GM12878 (cell line): Measurements from ENCODE around the gene VAV2. TPM values are rescaled to one million over a fixed set of nuclear protein-coding genes. Genes with fewer than 3 reads are reported as not detected.
A peak's percentile ranks its signal among the peaks of the same experiment; 100 is the strongest.

Experiments
- ATAC-seq: fragments of 200-7000 bp; cut with Tn5 transposase; 3 replicates; pipeline ENCODE4 v1.9.1; 2020; ENCODE audit warnings: mild to moderate bottlenecking, moderate library complexity
- BruUV-seq: library from RNA; stranded (reverse); fragments of 400-500 nt; replicated peaks from 2 replicates; lab custom pipeline; 2021; lab: Mats Ljungman, UMichigan
- CTCF ChIA-PET: fragments of 300-600 bp; sonication (Branson Sonifier 250); formaldehyde crosslinking; extraction: SDS; loops from one replicate; lab custom pipeline; 2021; ENCODE audit warnings: inconsistent platforms; lab: Yijun Ruan, JAX
- POLR2A ChIA-PET: fragments of 350-600 bp; formaldehyde crosslinking; extraction: SDS; loops from one replicate; lab custom pipeline; 2021; ENCODE audit warnings: inconsistent platforms; lab: Charles Lee
- RAD21 ChIA-PET: fragments of 300-600 bp; sonication (Branson Sonifier 250); formaldehyde crosslinking; loops from one replicate; lab custom pipeline; 2023; ENCODE audit warnings: antibody characterized with exemption; ENCODE audit not compliant: unreplicated experiment; lab: Charles Lee
- SMC1A ChIA-PET: fragments of 300-600 bp; sonication (Branson Sonifier 250); formaldehyde crosslinking; loops from one replicate; lab custom pipeline; 2023; ENCODE audit not compliant: unreplicated experiment, uncharacterized antibody; lab: Charles Lee
- DNase-seq: peaks from one replicate; pipeline ENCODE4 v3.0.0-alpha.2; 2011; ENCODE audit warnings: low read depth, low spot score
- FAIRE-seq: peaks from 3 replicates; lab custom pipeline; 2011; peaks lifted over from hg19 to GRCh38; lab: Jason Lieb, UNC
- H2AFZ ChIP-seq: 2 replicates; pipeline ENCODE4 v1.6.0; 2011; ENCODE audit warnings: low read depth, low read length, control low read depth; ENCODE audit not compliant: control insufficient read depth
- H3K27ac ChIP-seq: 2 replicates; pipeline ENCODE4 v1.5.1; 2011; ENCODE audit warnings: control low read depth; ENCODE audit not compliant: control insufficient read depth, insufficient read depth
- H3K27me3 ChIP-seq, 2 experiments: replicated peaks in 1 of 2; 2 replicates each; pipeline versions ENCODE4 v1.6.0 to v1.6.1; 2011; ENCODE audit warnings: low read length in 1 of 2; ENCODE audit not compliant: control insufficient read depth in 2 of 2, insufficient read depth in 2 of 2
- H3K36me3 ChIP-seq, 2 experiments: 2 replicates each; pipeline ENCODE4 v1.5.1; 2011; ENCODE audit warnings: low read length in 1 of 2; ENCODE audit not compliant: control insufficient read depth in 2 of 2, insufficient read depth in 2 of 2
- H3K4me1 ChIP-seq: 2 replicates; pipeline ENCODE4 v1.6.1; 2011; ENCODE audit warnings: mild to moderate bottlenecking, low read length, moderate library complexity, mixed read lengths; ENCODE audit not compliant: control insufficient read depth, insufficient read depth
- H3K4me2 ChIP-seq: 2 replicates; pipeline ENCODE4 v1.6.0; 2011; ENCODE audit warnings: control low read depth; ENCODE audit not compliant: control insufficient read depth, insufficient read depth
- H3K4me3 ChIP-seq: fragments of 200-600 bp; sonication (generic); 2 replicates; pipeline ENCODE4 v1.5.1; 2016
- H3K79me2 ChIP-seq: 2 replicates; pipeline ENCODE4 v1.6.0; 2011; ENCODE audit warnings: low read length; ENCODE audit not compliant: control insufficient read depth, insufficient read depth
- H3K9ac ChIP-seq: 2 replicates; pipeline ENCODE4 v1.8.0; 2011; ENCODE audit warnings: low read length, control low read depth, mixed read lengths; ENCODE audit not compliant: control insufficient read depth, insufficient read depth
- H3K9me3 ChIP-seq: replicated peaks from 3 replicates; pipeline ENCODE4 v1.5.1; 2011; ENCODE audit warnings: mild to moderate bottlenecking, low read length; ENCODE audit not compliant: control insufficient read depth, insufficient read depth
- H4K20me1 ChIP-seq: 2 replicates; pipeline ENCODE4 v1.6.0; 2011; ENCODE audit not compliant: control insufficient read depth, insufficient read depth
- BCL11A ChIP-seq: IDR thresholded peaks from 2 replicates; pipeline ENCODE4 v1.6.1; 2011; ENCODE audit warnings: low read depth, low read length
- BCL3 ChIP-seq: IDR thresholded peaks from 2 replicates; pipeline ENCODE4 v1.6.1; 2011; ENCODE audit warnings: borderline replicate concordance, low read depth, mild to moderate bottlenecking, moderate library complexity, low read length; ENCODE audit not compliant: insufficient read depth, poor library complexity, severe bottlenecking
- CEBPZ ChIP-seq: fragments of 150-350 bp; IDR thresholded peaks from 2 replicates; pipeline ENCODE4 v1.6.1; 2016; ENCODE audit warnings: low read depth, low read length
- JUNB ChIP-seq: IDR thresholded peaks from 2 replicates; pipeline ENCODE4 v1.6.1; 2016; ENCODE audit warnings: antibody characterized with exemption, mild to moderate bottlenecking
- KDM1A ChIP-seq: fragments of 200-600 bp; sonication (generic); IDR thresholded peaks from 2 replicates; pipeline ENCODE4 v1.6.1; 2016; ENCODE audit warnings: borderline replicate concordance
- LARP7 ChIP-seq: fragments of 450-650 bp; IDR thresholded peaks from 2 replicates; pipeline ENCODE4 v1.6.1; 2017; ENCODE audit warnings: mild to moderate bottlenecking
- MEF2B ChIP-seq: fragments of 450-650 bp; IDR thresholded peaks from 2 replicates; pipeline ENCODE4 v1.6.1; 2018; ENCODE audit warnings: mild to moderate bottlenecking, moderate library complexity; ENCODE audit not compliant: partially characterized antibody, poor library complexity, severe bottlenecking
- NFXL1 ChIP-seq: fragments of 450-650 bp; IDR thresholded peaks from 2 replicates; pipeline ENCODE4 v1.6.1; 2017; ENCODE audit warnings: antibody characterized with exemption, mild to moderate bottlenecking, borderline replicate concordance
- POLR2AphosphoS2 ChIP-seq: IDR thresholded peaks from 2 replicates; pipeline ENCODE4 v1.6.1; 2011; ENCODE audit warnings: low read depth, mild to moderate bottlenecking, low read length, improper control_type of control experiment, moderate library complexity
- RAD21 ChIP-seq: IDR thresholded peaks from 2 replicates; pipeline ENCODE4 v1.6.1; 2011; ENCODE audit warnings: mild to moderate bottlenecking, low read depth, low read length, moderate library complexity; ENCODE audit not compliant: insufficient read depth
- RCOR1 ChIP-seq: conservative IDR thresholded peaks from 2 replicates; pipeline ENCODE4 v1.6.1; 2012; ENCODE audit warnings: low read depth, low read length, improper control_type of control experiment
- RELB ChIP-seq: fragments of 450-650 bp; IDR thresholded peaks from 2 replicates; pipeline ENCODE4 v1.6.1; 2017; ENCODE audit warnings: low read depth, mild to moderate bottlenecking, moderate library complexity
- SKIL ChIP-seq: fragments of 450-650 bp; IDR thresholded peaks from 2 replicates; pipeline ENCODE4 v1.6.1; 2017; ENCODE audit warnings: mild to moderate bottlenecking, low read depth, inconsistent platforms; ENCODE audit not compliant: poor library complexity, severe bottlenecking
- WGBS: methylation state at CpG from one replicate; pipeline ENCODE4 v1.1.6; 2016; ENCODE audit warnings: low lambda C conversion rate; ENCODE audit not compliant: insufficient replicate concordance, insufficient coverage; ENCODE audit errors: missing lambda C conversion rate; 5-methylcytosine and 5-hydroxymethylcytosine counted together
- in situ Hi-C: fragments of 300-500 bp; cut with MboI; formaldehyde crosslinking; loops from 9 replicates; pipeline ENCODE4 v1.14.3; 2018; ENCODE audit warnings: mixed read lengths
- intact Hi-C: fragments of 100-400 bp; cut with micrococcal nuclease; formaldehyde crosslinking; loops from one replicate; pipeline ENCODE4 v1.14.2; 2022; ENCODE audit not compliant: unreplicated experiment
- polyA plus RNA-seq, 11 experiments: library from polyadenylated mRNA; depleted of rRNA in 4 of 11; unstranded in 6 of 11; stranded (reverse) in 5 of 11; fragments of >200 nt; fragmentation: Nextera tagmentation in 4 of 11; fragmentation: Illumina TruSeq in 1 of 11; extraction: Ambion mirVana in 4 of 11; extraction: Trizol in 1 of 11; gene quantifications; 1 replicate in 1 of 11; 2 replicates in 10 of 11; pipeline versions ENCODE4 v1.2.1 to v1.2.3, GENCODE V29; 2011 to 2016; ENCODE audit warnings: inconsistent platforms in 2 of 11, missing spikeins in 2 of 11, low read depth in 1 of 11
- total RNA-seq, 4 experiments: library from RNA; depleted of rRNA in 3 of 4; stranded (reverse); fragments of >200 nt in 3 of 4; fragmentation: Illumina TruSeq in 1 of 4; extraction: Trizol in 1 of 4; gene quantifications; 2 replicates each; pipeline versions ENCODE4 v1.2.1 to v1.2.3, GENCODE V29; 2013 to 2021

VAV2 gene
- total and polyA plus RNA-seq, 10 of the 15 experiments (the other 5 are each of a cell fraction or from before 2014, with no cell fraction given): 0.13 to 43.9 (median 16.9) TPM

- no TSS peak for BruUV-seq
- H3K27ac ChIP-seq: peak overlapping the region; percentile 91
- no peak overlapping the region for H2AFZ ChIP-seq
- ChIA-PET SMC1A (interaction anchor here (1.2 to 1.5 kb wide), 2 partner anchors 37 to 138 kb away, joined by 3 read pairs; no protein-coding TSS in a partner anchor), POLR2A (no interaction called here), RAD21 (interaction anchor here (5.0 kb wide), 1 partner anchor 7 kb away, joined by 66 read pairs; no protein-coding TSS in a partner anchor), CTCF (interaction anchor here (0.5 kb wide), 1 partner anchor 246 kb away, joined by 4 read pairs; no protein-coding TSS in a partner anchor)
- no peaks in the 10 kb centered on the region for H3K27me3 ChIP-seq
- H4K20me1 ChIP-seq: no peaks in the 10 kb centered on the region
- peak overlapping the region; percentile 44; the same call in 1 of the 2 replicates for H3K4me2 ChIP-seq
- peaks cover 0 to 11% of the 10 kb centered on the region in 2 experiments; a peak in 2 of 4 replicates for H3K36me3 ChIP-seq
- intact Hi-C loops (no loop called here), in situ Hi-C loops (no loop called here)
- no peaks in the 10 kb centered on the region for H3K9me3 ChIP-seq
- H3K79me2 ChIP-seq: peaks cover 74% of the 10 kb centered on the region
- ATAC-seq: no peak
- 96% methylated on average over 18 of the region's 18 CpGs for WGBS
- 0 out of 2 replicates have a peak overlapping the region, but pooled peaks have one; percentile 51 for H3K4me3 ChIP-seq
- DNase-seq: no peak
- FAIRE-seq: no peak
- peak overlapping the region; percentile 43 for H3K9ac ChIP-seq
- H3K4me1 ChIP-seq: peaks cover 32% of the 10 kb centered on the region
- TF ChIP-seq RCOR1 (no peak), NFXL1 (no peak), BCL3 (no peak), RELB (no peak), CEBPZ (no peak), POLR2AphosphoS2 (no peak), RAD21 (no peak), BCL11A (no peak), SKIL (no peak), LARP7 (no peak), JUNB (no peak), KDM1A (no peak), MEF2B (no peak)
Measured at GRCh38 chr9:133952598-133953550, 39.2 kb downstream of the VAV2 start.
